RWPE2 (cell line): Measurements from ENCODE around the gene CEP20.

Experiments used
- ATAC-seq: fragments of 200-7000 bp; cut with Tn5 transposase; 3 replicates; pipeline ENCODE4 v1.9.1; 2021; ENCODE audit warnings: low read depth
- DNase-seq: peaks from one replicate; pipeline ENCODE4 v3.0.0-alpha.2; 2020; ENCODE audit warnings: low spot score
- H3K27ac ChIP-seq: fragments of 450-650 bp; 2 replicates; pipeline ENCODE4 v1.5.1; 2017; ENCODE audit warnings: mild to moderate bottlenecking; ENCODE audit not compliant: poor library complexity, severe bottlenecking
- H3K27me3 ChIP-seq: fragments of 250-450 bp; sonication (Bioruptor Pico); 2 replicates; pipeline ENCODE4 v1.5.1; 2021; ENCODE audit warnings: mild to moderate bottlenecking, moderate library complexity; ENCODE audit not compliant: insufficient read depth, poor library complexity, severe bottlenecking
- H3K36me3 ChIP-seq: fragments of 250-450 bp; sonication (Bioruptor Pico); 2 replicates; pipeline ENCODE4 v1.5.1; 2020; ENCODE audit warnings: low read depth, mild to moderate bottlenecking, moderate library complexity
- H3K4me1 ChIP-seq: fragments of 250-450 bp; sonication (Bioruptor Pico); 2 replicates; pipeline ENCODE4 v1.5.1; 2021; ENCODE audit warnings: mild to moderate bottlenecking, moderate library complexity; ENCODE audit not compliant: insufficient read depth, poor library complexity, severe bottlenecking
- H3K4me3 ChIP-seq: fragments of 250-450 bp; sonication (Bioruptor Pico); 2 replicates; pipeline ENCODE4 v1.5.1; 2021; ENCODE audit warnings: mild to moderate bottlenecking, moderate library complexity; ENCODE audit not compliant: severe bottlenecking
- H3K9me3 ChIP-seq: fragments of 250-450 bp; sonication (Bioruptor Pico); 2 replicates; pipeline ENCODE4 v1.5.1; 2021; ENCODE audit warnings: mild to moderate bottlenecking, moderate library complexity; ENCODE audit not compliant: severe bottlenecking
- CTCF ChIP-seq: fragments of 450-650 bp; IDR thresholded peaks from one replicate; pipeline ENCODE4 v1.5.1; 2017; ENCODE audit warnings: mild to moderate bottlenecking, moderate library complexity; ENCODE audit not compliant: poor library complexity, severe bottlenecking

The CEP20 gene

GRCh38 chr16:15899538-15900100 lies 11.2 kb upstream of the CEP20 start:
- ATAC-seq (peak; percentile 98), DNase-seq (peak; percentile 96)
- TF ChIP-seq CTCF: no peak
- H3K4me3 ChIP-seq: no peak overlapping the region
- H3K4me1 ChIP-seq: peaks cover 26% of the 10 kb centered on the region
- peak overlapping the region; percentile 80 for H3K27ac ChIP-seq
- H3K9me3 ChIP-seq: no peaks in the 10 kb centered on the region
- no peaks in the 10 kb centered on the region for H3K27me3 ChIP-seq
- H3K36me3 ChIP-seq: no peaks in the 10 kb centered on the region

GRCh38 chr16:15898654-15899053 lies 10.3 kb upstream of the CEP20 start:
- peaks cover 26% of the 10 kb centered on the region for H3K4me1 ChIP-seq
- H3K27ac ChIP-seq: peak overlapping the region; percentile 80
- ATAC-seq (no peak), DNase-seq (no peak)
- H3K27me3 ChIP-seq: no peaks in the 10 kb centered on the region
- no peak overlapping the region for H3K4me3 ChIP-seq
- H3K9me3 ChIP-seq: no peaks in the 10 kb centered on the region
- TF ChIP-seq CTCF: no peak
- H3K36me3 ChIP-seq: no peaks in the 10 kb centered on the region

- TF ChIP-seq CTCF: no peak
- H3K36me3 ChIP-seq: no peaks in the 10 kb centered on the region
- H3K27ac ChIP-seq: peak overlapping the region; percentile 80
- H3K4me3 ChIP-seq: no peak overlapping the region
- H3K27me3 ChIP-seq: no peaks in the 10 kb centered on the region
- H3K4me1 ChIP-seq: peaks cover 26% of the 10 kb centered on the region
- ATAC-seq (no peak), DNase-seq (no peak)
- H3K9me3 ChIP-seq: no peaks in the 10 kb centered on the region
Measured at GRCh38 chr16:15897834-15898254, 9.4 kb upstream of the CEP20 start.

- Histone ChIP-seq H3K27me3 (no peaks in the 10 kb centered on the region), H3K4me3 (no peak overlapping the region), H3K27ac (peak overlapping the region; percentile 80), H3K4me1 (peaks cover 26% of the 10 kb centered on the region), H3K9me3 (no peaks in the 10 kb centered on the region), H3K36me3 (no peaks in the 10 kb centered on the region)
- DNase-seq: no peak
- no peak for ATAC-seq
- TF ChIP-seq CTCF: no peak
Measured at GRCh38 chr16:15897121-15897780, 8.8 kb upstream of the CEP20 start.
